Measurements from ENCODE around the gene ZNF93.
"Not testable (repeated sequence)": the region's sequence is repeated elsewhere in the genome, so short reads cannot be mapped to it uniquely, and the experiment has no call there.

ZNF93 gene

GRCh38 chr19:19933432-19934314, 32.9 kb downstream of the ZNF93 start:
- not testable (repeated sequence) for FAIRE-seq; DNase-seq (ENCODE audit: insufficient read length, low spot score)

GRCh38 chr19:19937403-19937802, 36.7 kb downstream of the ZNF93 start:
- FAIRE-seq, result no peak
- no peak for DNase-seq (ENCODE audit: insufficient read length, low spot score)

- FAIRE-seq (no peak), DNase-seq (ENCODE audit: insufficient read length, low spot score) (no peak)
Measured at GRCh38 chr19:19938449-19938848, 37.7 kb downstream of the ZNF93 start.

- FAIRE-seq (no peak), DNase-seq (ENCODE audit: insufficient read length, low spot score) (no peak)
Measured at GRCh38 chr19:19943848-19944582, 43.3 kb downstream of the ZNF93 start.

- FAIRE-seq, result no peak
Measured at GRCh38 chr19:19944583-19944880, 43.8 kb downstream of the ZNF93 start.

GRCh38 chr19:19946226-19946625, 45.5 kb downstream of the ZNF93 start:
- no peak for FAIRE-seq
- no peak for DNase-seq (ENCODE audit: insufficient read length, low spot score)

More at GRCh38 chr19:19944583-19944880, 43.8 kb downstream of the ZNF93 start:
- no peak for DNase-seq (ENCODE audit: insufficient read length, low spot score)

- no peak for DNase-seq (ENCODE audit: insufficient read length, low spot score)
- FAIRE-seq, result no peak
Measured at GRCh38 chr19:19948800-19949199, 48.1 kb downstream of the ZNF93 start.

- FAIRE-seq (no peak), DNase-seq (ENCODE audit: insufficient read length, low spot score) (no peak)
Measured at GRCh38 chr19:19955208-19955607, 54.5 kb downstream of the ZNF93 start.

GRCh38 chr19:19956434-19957075, 55.8 kb downstream of the ZNF93 start:
- FAIRE-seq (no peak), DNase-seq (ENCODE audit: insufficient read length, low spot score) (no peak)

- FAIRE-seq; DNase-seq (ENCODE audit: insufficient read length, low spot score): not testable (repeated sequence)
Measured at GRCh38 chr19:19957766-19958165, 57.0 kb downstream of the ZNF93 start.

GRCh38 chr19:19959151-19959799, 58.5 kb downstream of the ZNF93 start:
- DNase-seq (ENCODE audit: insufficient read length, low spot score); FAIRE-seq: not testable (repeated sequence)

GRCh38 chr19:19964416-19964815, 63.7 kb downstream of the ZNF93 start:
- no peak for FAIRE-seq
- no peak for DNase-seq (ENCODE audit: insufficient read length, low spot score)

GRCh38 chr19:19966126-19966525, 65.4 kb downstream of the ZNF93 start:
- peak; percentile 82 for FAIRE-seq
- DNase-seq (ENCODE audit: insufficient read length, low spot score), result not testable (repeated sequence)

GRCh38 chr19:19966862-19967261, 66.1 kb downstream of the ZNF93 start:
- peak; percentile 31 for FAIRE-seq

More at GRCh38 chr19:19966862-19967261, 66.1 kb downstream of the ZNF93 start:
- no peak for DNase-seq (ENCODE audit: insufficient read length, low spot score)

All from HTR-8/SVneo (cell line).